Erythroblast (primary cell): ENCODE measurements around the gene ATP2A2.
"Not testable (repeated sequence)": the region's sequence is repeated elsewhere in the genome, so short reads cannot be mapped to it uniquely, and the experiment has no call there.

ENCODE experiments used
- DNase-seq, 2 experiments: peaks; one replicate each; lab custom pipeline; 2025; lab: John Stamatoyannopoulos, UW
- GATA1 ChIP-seq: IDR thresholded peaks from 2 replicates; pipeline ENCODE4 v1.6.1; 2011; ENCODE audit warnings: low read depth, mild to moderate bottlenecking, control low read depth, low read length, moderate library complexity
- POLR2A ChIP-seq: IDR thresholded peaks from 2 replicates; pipeline ENCODE4 v1.6.1; 2011; ENCODE audit warnings: mild to moderate bottlenecking, low read length

Gene ATP2A2

DNA sequence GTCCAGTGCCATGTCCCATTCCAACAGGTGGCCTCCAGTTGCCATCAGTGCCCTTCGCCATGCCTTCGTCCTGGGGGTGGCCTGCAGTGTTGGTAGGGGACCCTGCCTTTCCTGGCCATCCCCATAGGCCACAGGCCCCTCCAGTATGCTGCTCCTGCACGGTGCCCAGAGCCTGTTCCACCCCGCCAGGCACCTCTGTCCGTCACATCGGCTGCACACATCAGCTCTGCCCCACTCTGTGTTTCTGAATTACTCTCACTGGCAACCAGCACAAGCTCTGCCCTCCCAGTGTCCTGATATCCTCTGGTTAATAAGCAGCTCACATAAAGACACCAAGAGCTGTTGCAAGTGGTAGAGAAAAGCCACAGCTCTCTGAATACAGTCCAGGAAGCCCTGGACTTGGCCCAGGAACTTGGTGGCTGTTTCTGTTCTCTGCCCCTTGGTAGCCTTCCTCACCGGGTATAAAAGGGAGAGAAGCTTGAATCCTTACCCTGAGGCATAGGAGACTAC is 31.3 kb upstream of the ATP2A2 start:
- no peak for DNase-seq
- TF ChIP-seq GATA1 (no peak), POLR2A (no peak)

GRCh38 chr12:110251381-110251780 is 29.7 kb upstream of the ATP2A2 start:
- DNase-seq, result no peak
- TF ChIP-seq GATA1 (no peak), POLR2A (no peak)

DNA sequence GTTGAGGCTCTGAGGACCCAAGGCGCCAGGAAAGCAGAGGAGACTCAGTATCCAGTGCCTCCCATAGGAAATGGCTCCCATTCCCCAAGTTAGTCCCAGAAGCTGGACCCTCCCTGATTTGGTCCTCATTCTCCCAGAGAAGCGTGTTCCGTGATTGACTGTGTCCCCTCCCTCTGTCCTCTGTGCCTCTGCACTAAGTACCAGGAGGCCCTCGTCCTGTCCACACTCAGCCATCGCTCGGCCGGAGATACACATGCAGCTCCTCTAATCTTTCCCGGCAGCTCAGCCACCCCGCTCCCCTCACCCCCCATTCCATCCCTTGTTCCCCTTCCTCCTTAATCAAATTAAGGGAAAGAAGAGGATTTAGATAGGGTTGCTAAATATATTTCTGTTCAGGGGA is 28.3 kb upstream of the ATP2A2 start:
- TF ChIP-seq GATA1 (no peak), POLR2A (no peak)
- no peak for DNase-seq

- DNase-seq, result peak; percentile 15 to 36
- TF ChIP-seq GATA1 (no peak), POLR2A (no peak)
Observed at GRCh38 chr12:110253176-110253575, 27.9 kb upstream of the ATP2A2 start.

DNA sequence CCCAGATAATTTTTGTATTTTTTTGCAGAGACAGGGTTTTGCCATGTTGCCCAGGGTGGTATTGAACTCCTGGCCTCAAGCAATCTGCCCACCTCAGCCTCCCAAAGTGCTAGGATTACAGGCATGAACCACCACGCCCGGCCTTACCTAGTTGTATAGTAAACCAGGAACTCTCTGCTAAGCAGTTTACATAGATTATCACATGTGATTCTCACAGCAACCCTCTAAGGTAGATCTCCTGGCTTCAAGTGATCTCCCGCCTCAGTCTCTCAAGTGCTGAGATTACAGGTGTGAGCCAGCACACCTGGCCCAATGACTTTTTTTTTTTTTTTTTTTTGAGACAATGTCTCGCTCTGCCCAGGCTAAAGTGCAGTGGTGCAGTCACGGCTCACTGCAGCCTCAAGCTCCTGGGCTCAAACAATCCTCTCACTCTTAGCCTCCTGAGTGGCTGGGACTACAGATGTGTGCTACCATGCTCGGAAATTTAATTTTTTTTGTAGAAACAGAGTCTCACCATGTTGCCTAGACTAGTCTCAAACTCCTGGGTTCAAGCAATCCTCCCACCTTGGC is 26.0 kb upstream of the ATP2A2 start:
- DNase-seq, result no peak
- TF ChIP-seq GATA1 (no peak), POLR2A (no peak)

DNA sequence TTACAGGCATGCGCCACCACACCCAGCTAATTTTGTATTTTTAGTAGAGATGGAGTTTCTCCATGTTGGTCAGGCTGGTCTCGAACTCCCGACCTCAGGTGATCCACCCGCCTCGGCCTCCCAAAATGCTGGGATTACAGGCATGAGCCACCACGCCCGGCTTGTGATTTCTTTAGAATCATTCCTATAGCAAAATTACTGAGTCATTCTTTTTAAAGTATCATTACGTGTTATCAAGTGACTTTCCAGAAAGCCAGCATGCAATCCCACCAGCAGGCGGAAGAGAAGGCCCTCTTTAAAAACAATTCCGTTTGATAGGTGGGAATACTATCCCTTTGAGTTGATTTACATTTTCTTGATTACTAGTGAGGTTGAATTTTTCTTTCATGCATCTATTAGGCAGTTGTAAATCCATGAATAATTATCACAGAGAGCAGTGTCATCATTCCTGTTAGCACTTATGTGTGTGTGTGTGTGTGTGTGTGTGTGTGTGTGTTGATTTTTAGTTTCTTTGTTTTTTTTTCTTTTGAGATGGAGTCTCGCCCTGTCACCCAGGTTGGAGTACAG is 25.1 kb upstream of the ATP2A2 start:
- DNase-seq, result not testable (repeated sequence)

DNA sequence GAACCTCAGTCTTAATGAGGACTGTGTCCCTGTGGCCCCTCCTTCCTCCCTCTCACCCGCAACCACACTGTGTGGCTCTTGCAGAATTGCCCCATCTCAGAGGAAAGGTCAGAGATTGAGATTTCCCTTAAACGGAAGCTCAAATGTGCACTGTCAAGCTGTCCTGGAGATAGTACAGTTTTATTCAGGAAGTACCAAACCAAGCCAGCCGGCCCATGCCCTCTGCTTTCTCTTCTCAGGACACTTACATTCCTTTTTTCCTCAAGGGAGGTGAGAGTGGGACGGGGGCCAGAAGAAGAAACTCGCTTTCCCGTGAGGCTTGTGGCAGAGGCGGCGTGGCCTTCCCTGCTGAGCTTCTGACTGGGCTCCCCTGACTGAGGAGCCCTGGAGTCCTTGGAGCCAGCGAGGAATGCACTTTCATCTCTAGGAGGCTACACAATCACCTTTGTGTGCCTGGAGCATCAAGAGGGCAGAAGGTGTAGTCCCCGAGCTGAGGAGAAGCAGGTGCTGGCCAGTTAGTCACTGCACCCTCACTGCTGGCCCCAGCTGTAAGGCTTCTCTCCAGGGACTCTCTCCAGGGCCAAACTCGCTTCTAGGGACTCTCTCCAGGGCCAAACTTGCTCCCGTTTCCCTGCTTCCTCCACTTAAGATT is 24.1 kb upstream of the ATP2A2 start:
- DNase-seq, result no peak
- TF ChIP-seq GATA1 (no peak), POLR2A (no peak)

DNA sequence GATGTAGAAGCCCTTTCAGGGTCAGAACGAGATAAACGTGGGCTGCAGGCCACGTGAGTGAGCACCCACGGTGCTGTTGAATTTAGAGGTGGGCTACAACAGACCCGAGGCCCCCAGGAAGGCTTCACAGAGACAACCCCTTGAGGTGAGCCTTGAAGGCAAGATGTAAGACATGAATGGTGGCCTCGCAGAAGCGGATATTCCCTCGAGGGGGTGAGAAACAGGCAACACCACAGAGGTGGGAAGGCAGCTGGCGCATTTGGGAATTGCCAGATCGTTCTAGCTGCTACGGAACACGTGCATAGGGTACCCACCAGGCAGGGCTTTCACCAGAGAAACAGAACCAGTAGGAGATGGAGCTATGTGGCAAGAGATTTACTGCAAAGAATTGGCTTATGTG is 22.6 kb upstream of the ATP2A2 start:
- no peak for DNase-seq
- TF ChIP-seq POLR2A (no peak), GATA1 (no peak)

- DNase-seq, result no peak
- no peak for TF ChIP-seq POLR2A
- no peak for TF ChIP-seq GATA1
Observed at GRCh38 chr12:110262442-110263388, 18.3 kb upstream of the ATP2A2 start.

DNA sequence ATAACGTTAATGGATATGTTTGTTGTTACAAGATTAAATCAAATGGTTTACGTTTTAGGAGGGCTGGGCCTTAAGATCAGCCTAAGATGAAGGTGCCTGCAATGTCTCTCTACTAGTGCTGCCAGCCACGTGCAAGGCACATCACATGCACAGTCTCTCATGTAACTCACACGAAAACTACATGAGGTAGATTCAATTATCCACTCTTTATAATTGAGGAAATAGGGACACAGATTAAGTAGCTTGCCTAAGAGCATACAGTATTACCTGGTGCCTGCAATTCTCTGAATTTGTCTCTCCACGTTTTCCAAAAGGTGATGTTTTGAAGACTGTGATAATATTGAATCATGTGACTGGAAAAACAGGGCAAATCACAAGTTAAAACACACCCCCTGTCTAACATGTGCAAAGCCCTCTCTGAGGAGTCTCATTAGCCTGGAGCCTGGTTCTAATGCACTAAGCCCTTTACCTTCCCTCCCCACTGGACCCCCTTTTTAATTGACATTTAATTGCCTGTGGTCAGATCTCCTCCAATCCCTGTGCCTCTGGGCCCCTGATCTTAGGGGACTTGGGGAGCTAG is 14.6 kb upstream of the ATP2A2 start:
- no peak for TF ChIP-seq GATA1
- no peak for TF ChIP-seq POLR2A
- DNase-seq, result peak in 1 of 2 experiments; percentile 10

- no peak for DNase-seq
- TF ChIP-seq GATA1 (no peak), POLR2A (no peak)
Observed at GRCh38 chr12:110266980-110267620, 13.9 kb upstream of the ATP2A2 start.

DNA sequence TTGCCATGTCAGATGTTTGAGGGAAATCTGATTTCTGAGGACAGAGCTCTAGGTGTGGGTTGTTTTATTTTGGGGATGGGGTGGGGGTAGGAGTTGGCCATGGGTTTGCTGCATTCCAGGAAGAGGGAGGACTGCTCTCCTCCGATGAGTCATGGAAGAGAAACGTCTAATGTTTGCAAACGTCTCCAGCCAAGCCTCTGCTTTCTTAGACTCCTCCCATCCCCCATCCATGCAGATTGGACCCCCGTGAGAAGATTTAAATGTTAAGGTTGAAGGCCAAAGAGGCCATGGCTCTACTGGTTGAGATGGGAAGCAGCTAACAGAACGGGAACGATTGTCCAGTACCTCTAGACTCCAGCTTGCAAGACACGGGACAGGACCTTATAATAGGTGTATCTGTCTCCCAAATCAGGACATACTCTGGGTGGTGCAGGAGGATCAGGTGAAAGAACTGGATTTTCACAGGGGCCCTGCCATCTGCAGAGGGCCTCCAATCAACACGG is 11.4 kb upstream of the ATP2A2 start:
- TF ChIP-seq POLR2A (no peak), GATA1 (no peak)
- DNase-seq, result no peak
